DOHH2 (cell line): ENCODE measurements around the gene CBX4.

Experiments
- CTCF ChIP-seq: fragments of 200-600 bp; sonication (generic); IDR thresholded peaks from one replicate; pipeline ENCODE4 v1.5.1; 2014; ENCODE audit warnings: antibody characterized with exemption, mild to moderate bottlenecking, low read depth, low read length; ENCODE audit not compliant: poor library complexity, severe bottlenecking
- EZH2phosphoT487 ChIP-seq: fragments of 200-600 bp; sonication (generic); IDR thresholded peaks from 2 replicates; pipeline ENCODE4 v1.6.1; 2017; ENCODE audit warnings: borderline replicate concordance, mild to moderate bottlenecking, antibody characterized with exemption, low read length, moderate library complexity, mixed read lengths

GRCh38 chr17:79788989-79789942, 50.0 kb downstream of the CBX4 start:
- TF ChIP-seq CTCF (no peak), EZH2phosphoT487 (no peak)
